ENCODE measurements around the gene ANKRD13B. TPM values are rescaled to one million over a fixed set of nuclear protein-coding genes. Genes with fewer than 3 reads are reported as not detected.

ANKRD13B gene
- total RNA-seq, 3 donors from 2014 or later (not counting 1 experiment from before 2014, with no cell fraction given): 2.3 to 6.6 (median 4.0) TPM

DNA sequence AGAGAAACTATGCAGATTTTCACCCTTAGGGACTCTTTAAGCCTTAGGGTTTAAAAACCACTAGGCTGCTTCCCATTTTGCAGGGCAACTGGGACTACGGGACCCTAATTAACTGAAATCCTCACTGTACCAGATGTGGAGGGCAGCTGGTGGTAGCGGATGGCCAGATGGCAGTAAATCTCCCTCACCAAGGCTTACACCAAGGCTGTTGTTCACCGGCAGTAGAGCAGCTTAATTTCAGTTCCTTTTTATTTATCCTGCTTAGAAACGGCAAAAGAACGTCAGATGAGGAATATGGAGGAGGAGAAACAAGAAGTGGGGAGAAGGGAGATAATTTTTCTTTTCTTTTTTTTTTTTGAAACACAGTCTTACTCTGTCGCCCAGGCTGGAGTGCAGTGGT lies 32.6 kb upstream of the ANKRD13B start:
- peak overlapping the region in 1 of 2 donors; percentile 92 for H3K27ac Mint-ChIP-seq
- peaks cover 46 to 52% of the 10 kb centered on the region in 2 donors for H3K4me1 Mint-ChIP-seq
- H3K4me3 Mint-ChIP-seq: no peak overlapping the region

DNA sequence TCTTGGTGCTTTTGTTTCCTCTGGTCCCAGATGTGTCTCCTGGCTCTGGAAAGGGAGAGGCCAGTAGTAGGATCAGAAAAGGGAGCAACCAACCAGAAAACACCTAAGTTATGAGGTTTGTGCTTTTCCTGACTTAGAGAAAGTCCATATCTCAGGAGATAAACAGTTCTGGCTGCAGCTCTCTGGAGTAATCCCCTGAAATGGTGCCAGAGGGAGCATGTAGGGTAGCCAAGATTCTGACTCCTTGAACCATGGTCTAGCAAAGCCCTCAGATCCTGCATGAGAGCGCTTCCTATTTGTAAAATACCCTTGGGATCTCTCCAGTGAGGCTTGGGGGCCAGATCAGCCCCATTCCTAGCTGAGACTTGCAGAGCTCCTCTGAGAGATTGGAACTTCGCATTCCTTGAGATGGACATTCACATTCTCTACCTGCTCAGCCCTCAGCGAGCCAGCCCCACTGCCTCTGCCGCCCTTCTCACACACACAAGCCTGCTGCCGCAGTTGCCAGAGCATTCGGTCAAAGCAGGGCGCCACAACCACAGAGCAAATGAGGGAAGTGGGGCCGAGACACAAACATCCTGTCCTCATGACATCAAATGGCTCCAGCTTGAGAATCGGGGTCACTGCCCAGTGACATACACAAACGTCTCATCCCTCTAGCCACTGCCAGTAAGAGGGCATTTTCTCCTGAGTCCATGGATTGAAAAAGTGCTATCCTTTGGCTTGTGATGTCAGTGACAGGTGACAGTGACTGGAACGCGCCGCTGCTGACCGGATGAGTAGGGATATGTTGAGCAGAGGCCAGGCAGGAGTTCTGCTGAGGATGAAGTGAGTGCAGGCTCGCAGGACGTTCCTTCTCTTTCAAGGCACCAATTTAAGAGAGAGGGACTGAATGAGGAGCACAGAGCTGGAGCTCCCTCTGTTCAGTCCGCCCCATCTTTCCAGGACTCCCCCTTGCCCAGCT lies 31.1 kb upstream of the ANKRD13B start:
- H3K27ac Mint-ChIP-seq: peak overlapping the region; percentile 92
- H3K27ac ChIP-seq (ENCODE audit: low read length): peak overlapping the region; percentile 70
- H3K36me3 Mint-ChIP-seq: no peaks in the 10 kb centered on the region
- DNase-seq: peak; percentile 17 to 44
- intact Hi-C loops (cut with micrococcal nuclease): loop anchor here (10.0 kb wide), 1 partner anchor 53 kb away; no protein-coding TSS in a partner anchor
- peaks cover 64% of the 10 kb centered on the region for H3K4me1 ChIP-seq (ENCODE audit: control insufficient read depth, insufficient read depth, low read length)
- peak; percentile 20 to 58 (median 52) for ATAC-seq
- no peaks in the 10 kb centered on the region for H3K9me3 Mint-ChIP-seq
- H3K27me3 ChIP-seq (ENCODE audit: control insufficient read depth, insufficient read depth, low read length): no peaks in the 10 kb centered on the region
- H3K36me3 ChIP-seq (ENCODE audit: control insufficient read depth, insufficient read depth, low read length): peaks cover 6% of the 10 kb centered on the region
- TF ChIP-seq, protein P1, sequence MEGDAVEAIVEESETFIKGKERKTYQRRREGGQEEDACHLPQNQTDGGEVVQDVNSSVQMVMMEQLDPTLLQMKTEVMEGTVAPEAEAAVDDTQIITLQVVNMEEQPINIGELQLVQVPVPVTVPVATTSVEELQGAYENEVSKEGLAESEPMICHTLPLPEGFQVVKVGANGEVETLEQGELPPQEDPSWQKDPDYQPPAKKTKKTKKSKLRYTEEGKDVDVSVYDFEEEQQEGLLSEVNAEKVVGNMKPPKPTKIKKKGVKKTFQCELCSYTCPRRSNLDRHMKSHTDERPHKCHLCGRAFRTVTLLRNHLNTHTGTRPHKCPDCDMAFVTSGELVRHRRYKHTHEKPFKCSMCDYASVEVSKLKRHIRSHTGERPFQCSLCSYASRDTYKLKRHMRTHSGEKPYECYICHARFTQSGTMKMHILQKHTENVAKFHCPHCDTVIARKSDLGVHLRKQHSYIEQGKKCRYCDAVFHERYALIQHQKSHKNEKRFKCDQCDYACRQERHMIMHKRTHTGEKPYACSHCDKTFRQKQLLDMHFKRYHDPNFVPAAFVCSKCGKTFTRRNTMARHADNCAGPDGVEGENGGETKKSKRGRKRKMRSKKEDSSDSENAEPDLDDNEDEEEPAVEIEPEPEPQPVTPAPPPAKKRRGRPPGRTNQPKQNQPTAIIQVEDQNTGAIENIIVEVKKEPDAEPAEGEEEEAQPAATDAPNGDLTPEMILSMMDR (IDR thresholded peaks at IDR 0.05): no peak
- no peaks in the 10 kb centered on the region for H3K9me3 ChIP-seq (ENCODE audit: control insufficient read depth, insufficient read depth, low read length)
- 46% methylated on average over 17 of the region's 17 CpGs for WGBS (ENCODE audit: insufficient coverage)
- H3K4me1 Mint-ChIP-seq: peaks cover 49 to 53% of the 10 kb centered on the region in 2 donors
- H3K27me3 Mint-ChIP-seq (ENCODE audit: low read depth in 2 of 2): no peaks in the 10 kb centered on the region
- H3K4me3 Mint-ChIP-seq: peak overlapping the region; percentile 84
- H3K4me3 ChIP-seq (ENCODE audit: low read length): no peak overlapping the region

More for the DNA sequence above, 32.6 kb upstream of the ANKRD13B start:
- no peaks in the 10 kb centered on the region for H3K27me3 ChIP-seq (ENCODE audit: control insufficient read depth, insufficient read depth, low read length)
- no peaks in the 10 kb centered on the region for H3K27me3 Mint-ChIP-seq (ENCODE audit: low read depth in 2 of 2)
- TF ChIP-seq, protein P1 (IDR thresholded peaks at IDR 0.05): no peak
- intact Hi-C loops (cut with micrococcal nuclease): loop anchor here (10.0 kb wide), 1 partner anchor 54 kb away; no protein-coding TSS in a partner anchor
- peaks cover 6% of the 10 kb centered on the region for H3K36me3 ChIP-seq (ENCODE audit: control insufficient read depth, insufficient read depth, low read length)
- no peaks in the 10 kb centered on the region for H3K9me3 Mint-ChIP-seq
- DNase-seq: no peak
- no peak overlapping the region for H3K4me3 ChIP-seq (ENCODE audit: low read length)
- no peaks in the 10 kb centered on the region for H3K9me3 ChIP-seq (ENCODE audit: control insufficient read depth, insufficient read depth, low read length)
- peaks cover 61% of the 10 kb centered on the region for H3K4me1 ChIP-seq (ENCODE audit: control insufficient read depth, insufficient read depth, low read length)
- ATAC-seq: no peak
- WGBS (ENCODE audit: insufficient coverage): 59% methylated on average over 5 of the region's 6 CpGs
- no peak overlapping the region for H3K27ac ChIP-seq (ENCODE audit: low read length)
- no peaks in the 10 kb centered on the region for H3K36me3 Mint-ChIP-seq

DNA sequence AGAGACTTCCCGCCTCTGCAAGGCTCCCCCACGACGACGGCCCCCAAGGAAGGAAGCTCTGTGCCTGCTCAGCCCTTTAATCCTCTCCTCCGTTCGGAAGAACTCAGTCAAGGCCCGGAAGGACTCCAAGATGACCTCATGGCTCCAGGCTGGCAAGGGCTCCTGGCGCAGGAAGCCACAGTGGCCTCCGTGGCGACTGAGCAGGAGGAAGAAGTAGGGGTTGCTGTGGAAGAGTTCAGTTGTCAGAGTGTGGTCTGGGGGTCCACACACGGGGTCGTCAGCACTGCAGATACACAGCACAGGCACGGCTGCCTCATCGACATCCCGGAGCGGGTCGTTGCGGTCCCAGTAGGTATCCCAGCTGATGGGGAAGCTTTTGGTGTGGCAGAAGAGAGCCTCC lies 30.3 kb upstream of the ANKRD13B start:
- Mint-ChIP-seq H3K27ac (peak overlapping the region; percentile 92), H3K9me3 (no peaks in the 10 kb centered on the region), H3K27me3 (ENCODE audit: low read depth in 2 of 2) (no peaks in the 10 kb centered on the region), H3K36me3 (no peaks in the 10 kb centered on the region), H3K4me1 (peaks cover 43 to 48% of the 10 kb centered on the region in 2 donors), H3K4me3 (peak overlapping the region; percentile 84)
- TF ChIP-seq, protein P1 (IDR thresholded peaks at IDR 0.05): no peak
- DNase-seq (no peak), ATAC-seq (no peak)
- intact Hi-C loops (cut with micrococcal nuclease): loop anchor here (10.0 kb wide), 1 partner anchor 52 kb away; no protein-coding TSS in a partner anchor
- peaks cover 6% of the 10 kb centered on the region for H3K36me3 ChIP-seq (ENCODE audit: control insufficient read depth, insufficient read depth, low read length)
- no peaks in the 10 kb centered on the region for H3K9me3 ChIP-seq (ENCODE audit: control insufficient read depth, insufficient read depth, low read length)
- H3K4me3 ChIP-seq (ENCODE audit: low read length): no peak overlapping the region
- H3K27me3 ChIP-seq (ENCODE audit: control insufficient read depth, insufficient read depth, low read length): no peaks in the 10 kb centered on the region
- peak overlapping the region; percentile 70 for H3K27ac ChIP-seq (ENCODE audit: low read length)
- peaks cover 61% of the 10 kb centered on the region for H3K4me1 ChIP-seq (ENCODE audit: control insufficient read depth, insufficient read depth, low read length)
- 75% methylated on average over 18 of the region's 18 CpGs for WGBS (ENCODE audit: insufficient coverage)

All from natural killer cell (primary cell).